ENCODE results near the gene TEX14.

The TEX14 gene

DNA sequence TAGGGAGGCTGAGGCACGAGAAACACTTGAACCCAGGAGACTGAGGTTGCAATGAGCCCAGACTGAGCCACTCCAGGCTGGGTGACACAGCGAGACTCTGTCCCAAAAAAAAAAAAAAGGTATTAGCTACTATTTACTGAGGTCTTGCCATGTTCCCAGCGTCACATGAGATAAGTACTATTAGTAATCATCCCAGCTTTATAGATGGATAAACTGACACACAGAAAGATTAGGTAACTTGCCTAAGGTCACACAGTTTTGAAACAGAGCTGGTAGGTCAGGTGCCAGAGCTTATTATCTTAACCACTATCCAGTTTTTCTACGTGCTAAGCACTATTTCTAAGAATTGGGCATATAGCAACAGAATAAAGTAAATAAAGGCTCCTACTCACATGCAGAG, 51.6 kb downstream of the TEX14 start:
- Histone ChIP-seq H3K4me3 (ENCODE audit: low read length in 2 of 2) (no peak overlapping the region), H4K91ac (ENCODE audit: low read depth, low read length, poor library complexity) (no peak overlapping the region), H3K18ac (ENCODE audit: low read length) (no peak overlapping the region), H3K23ac (ENCODE audit: low read depth, low read length, poor library complexity) (no peak overlapping the region), H2BK15ac (ENCODE audit: low read length) (no peak overlapping the region), H3K14ac (ENCODE audit: low read length) (no peak overlapping the region), H2BK120ac (ENCODE audit: low read depth, low read length) (no peak overlapping the region), H2BK5ac (ENCODE audit: low read length) (no peak overlapping the region), H3K9ac (ENCODE audit: low read depth, low read length, poor library complexity) (no peak overlapping the region), H3K4ac (ENCODE audit: low read length) (no peak overlapping the region), H3K79me1 (ENCODE audit: low read depth, low read length) (no peaks in the 10 kb centered on the region), H3K36me3 (replicated peaks in 1 of 2; ENCODE audit: control insufficient read depth in 2 of 2, insufficient read depth in 2 of 2, low read length in 2 of 2) (no peaks in the 10 kb centered on the region), H2AK5ac (ENCODE audit: low read depth, low read length) (no peak overlapping the region), H3K27me3 (ENCODE audit: control insufficient read depth in 3 of 3, insufficient read depth in 3 of 3, low read depth in 1 of 3, low read length in 3 of 3) (no peaks in the 10 kb centered on the region), H3K4me1 (ENCODE audit: control insufficient read depth in 2 of 2, insufficient read depth in 1 of 2, low read depth in 1 of 2, low read length in 2 of 2) (no peaks in the 10 kb centered on the region), H4K8ac (ENCODE audit: low read depth, low read length) (no peak overlapping the region), H3K4me2 (ENCODE audit: insufficient read depth, low read length, poor library complexity, severe bottlenecking) (no peak overlapping the region), H2AFZ (ENCODE audit: low read length) (no peak overlapping the region), H3K27ac (replicated peaks; ENCODE audit: low read length) (no peak overlapping the region), H3K9me3 (replicated peaks in 1 of 2; ENCODE audit: control insufficient read depth in 2 of 2, insufficient read depth in 1 of 2, low read depth in 1 of 2, low read length in 2 of 2) (no peaks in the 10 kb centered on the region), H2BK12ac (ENCODE audit: low read length) (no peak overlapping the region)
- WGBS, 2 donors (ENCODE audit: extremely low coverage in 2 of 2, insufficient read length in 2 of 2, insufficient replicate concordance in 1 of 2), result no CpG with 5 or more reads among the region's 4 CpGs
- no peak for DNase-seq (ENCODE audit: low spot score)

DNA sequence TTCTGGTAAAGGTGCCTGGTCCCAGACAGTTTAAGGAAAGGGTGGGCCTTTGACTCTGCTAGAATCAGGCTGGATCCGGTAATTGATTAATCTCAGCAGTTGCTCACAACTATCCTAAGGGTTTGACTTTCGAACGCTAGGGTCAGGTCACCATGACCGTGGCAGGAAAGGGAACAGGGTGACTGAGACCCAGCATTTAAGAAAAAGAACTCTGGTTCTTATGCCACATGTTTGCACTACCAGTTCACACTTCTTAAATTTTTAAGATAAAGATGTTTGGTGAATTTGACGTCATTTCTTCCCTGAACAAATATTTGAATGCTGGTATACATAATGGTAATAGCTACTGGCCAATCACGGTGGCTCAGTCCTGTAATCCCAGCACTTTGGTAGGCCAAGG, 52.2 kb downstream of the TEX14 start:
- Histone ChIP-seq H3K36me3 (replicated peaks in 1 of 2; ENCODE audit: control insufficient read depth in 2 of 2, insufficient read depth in 2 of 2, low read length in 2 of 2) (no peaks in the 10 kb centered on the region), H3K9me3 (replicated peaks in 1 of 2; ENCODE audit: control insufficient read depth in 2 of 2, insufficient read depth in 1 of 2, low read depth in 1 of 2, low read length in 2 of 2) (no peaks in the 10 kb centered on the region), H2BK120ac (ENCODE audit: low read depth, low read length) (no peak overlapping the region), H3K18ac (ENCODE audit: low read length) (no peak overlapping the region), H4K8ac (ENCODE audit: low read depth, low read length) (no peak overlapping the region), H2BK15ac (ENCODE audit: low read length) (no peak overlapping the region), H2BK12ac (ENCODE audit: low read length) (no peak overlapping the region), H3K14ac (ENCODE audit: low read length) (no peak overlapping the region), H2AFZ (ENCODE audit: low read length) (no peak overlapping the region), H2AK5ac (ENCODE audit: low read depth, low read length) (no peak overlapping the region), H3K23ac (ENCODE audit: low read depth, low read length, poor library complexity) (no peak overlapping the region), H3K4me2 (ENCODE audit: insufficient read depth, low read length, poor library complexity, severe bottlenecking) (no peak overlapping the region), H3K4me1 (ENCODE audit: control insufficient read depth in 2 of 2, insufficient read depth in 1 of 2, low read depth in 1 of 2, low read length in 2 of 2) (no peaks in the 10 kb centered on the region), H3K9ac (ENCODE audit: low read depth, low read length, poor library complexity) (no peak overlapping the region), H3K27ac (replicated peaks; ENCODE audit: low read length) (no peak overlapping the region), H2BK5ac (ENCODE audit: low read length) (no peak overlapping the region), H3K4ac (ENCODE audit: low read length) (no peak overlapping the region), H3K79me1 (ENCODE audit: low read depth, low read length) (no peaks in the 10 kb centered on the region), H4K91ac (ENCODE audit: low read depth, low read length, poor library complexity) (no peak overlapping the region), H3K27me3 (ENCODE audit: control insufficient read depth in 3 of 3, insufficient read depth in 3 of 3, low read depth in 1 of 3, low read length in 3 of 3) (no peaks in the 10 kb centered on the region), H3K4me3 (ENCODE audit: low read length in 2 of 2) (no peak overlapping the region)
- WGBS, 2 donors (ENCODE audit: extremely low coverage in 2 of 2, insufficient read length in 2 of 2, insufficient replicate concordance in 1 of 2), result no CpG with 5 or more reads among the region's 6 CpGs
- DNase-seq (ENCODE audit: low spot score), result no peak

GRCh38 chr17:58637011-58637570, 54.8 kb downstream of the TEX14 start:
- DNase-seq (ENCODE audit: low spot score), result no peak
- Histone ChIP-seq H3K23ac (ENCODE audit: low read depth, low read length, poor library complexity) (no peak overlapping the region), H3K9ac (ENCODE audit: low read depth, low read length, poor library complexity) (no peak overlapping the region), H4K91ac (ENCODE audit: low read depth, low read length, poor library complexity) (no peak overlapping the region), H3K4me3 (ENCODE audit: low read length in 2 of 2) (no peak overlapping the region), H3K9me3 (replicated peaks in 1 of 2; ENCODE audit: control insufficient read depth in 2 of 2, insufficient read depth in 1 of 2, low read depth in 1 of 2, low read length in 2 of 2) (no peaks in the 10 kb centered on the region), H3K4me2 (ENCODE audit: insufficient read depth, low read length, poor library complexity, severe bottlenecking) (no peak overlapping the region), H2BK120ac (ENCODE audit: low read depth, low read length) (no peak overlapping the region), H3K4ac (ENCODE audit: low read length) (no peak overlapping the region), H2AFZ (ENCODE audit: low read length) (no peak overlapping the region), H2BK12ac (ENCODE audit: low read length) (no peak overlapping the region), H3K27ac (replicated peaks; ENCODE audit: low read length) (no peak overlapping the region), H2AK5ac (ENCODE audit: low read depth, low read length) (no peak overlapping the region), H2BK15ac (ENCODE audit: low read length) (no peak overlapping the region), H3K79me1 (ENCODE audit: low read depth, low read length) (no peaks in the 10 kb centered on the region), H2BK5ac (ENCODE audit: low read length) (no peak overlapping the region), H3K36me3 (replicated peaks in 1 of 2; ENCODE audit: control insufficient read depth in 2 of 2, insufficient read depth in 2 of 2, low read length in 2 of 2) (no peaks in the 10 kb centered on the region), H3K18ac (ENCODE audit: low read length) (no peak overlapping the region), H3K4me1 (ENCODE audit: control insufficient read depth in 2 of 2, insufficient read depth in 1 of 2, low read depth in 1 of 2, low read length in 2 of 2) (peaks cover 0 to 3% of the 10 kb centered on the region in 2 donors), H4K8ac (ENCODE audit: low read depth, low read length) (no peak overlapping the region), H3K14ac (ENCODE audit: low read length) (no peak overlapping the region), H3K27me3 (ENCODE audit: control insufficient read depth in 3 of 3, insufficient read depth in 3 of 3, low read depth in 1 of 3, low read length in 3 of 3) (no peaks in the 10 kb centered on the region)
- no CpG with 5 or more reads among the region's 12 CpGs for WGBS, 2 donors (ENCODE audit: extremely low coverage in 2 of 2, insufficient read length in 2 of 2, insufficient replicate concordance in 1 of 2)

DNA sequence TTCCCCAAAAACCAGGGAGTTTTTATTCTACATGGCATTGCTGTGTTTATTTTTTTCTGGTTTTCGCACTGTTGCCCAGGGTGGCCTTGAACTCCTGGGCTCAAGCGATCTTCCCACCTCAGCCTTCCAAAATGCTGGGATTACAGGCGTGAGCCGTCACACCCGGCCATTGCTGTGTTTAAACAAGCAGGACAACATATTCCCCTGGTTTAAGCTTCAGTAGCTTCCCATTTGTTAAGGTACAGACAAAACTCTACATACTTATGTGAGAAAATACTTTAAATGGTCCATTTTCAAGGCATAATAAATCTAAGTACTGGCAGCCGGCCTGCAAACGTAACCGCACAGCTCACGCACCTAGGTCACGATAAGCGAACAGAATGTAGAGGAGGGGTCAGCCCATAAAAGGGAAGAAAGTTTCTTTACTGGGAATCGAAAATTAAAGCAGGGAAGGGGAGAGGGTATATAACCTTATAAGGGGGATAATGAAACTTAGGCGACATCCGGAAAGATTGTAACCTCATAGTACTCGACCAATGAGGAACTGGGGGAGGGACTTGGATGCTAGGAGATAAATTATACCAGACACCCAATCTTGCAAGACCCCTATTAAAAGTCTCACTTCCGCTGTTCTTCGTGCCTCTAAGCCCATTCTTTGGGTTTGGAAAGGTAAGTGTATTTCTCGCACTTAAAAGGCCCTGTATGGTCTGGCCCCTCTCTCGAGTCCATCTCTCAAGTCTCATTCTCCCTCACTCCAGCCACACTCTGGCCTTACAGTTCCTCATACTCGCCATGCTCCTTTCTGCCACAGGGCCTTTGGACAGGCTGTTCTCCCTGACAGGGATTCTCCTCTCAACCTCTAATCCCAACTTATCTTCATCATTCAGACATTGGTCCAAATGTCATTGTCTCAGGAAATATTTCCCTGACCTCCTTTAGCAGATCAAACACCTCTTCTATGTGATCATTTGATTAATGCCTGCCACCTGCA, 59.2 kb downstream of the TEX14 start:
- Histone ChIP-seq H3K18ac (ENCODE audit: low read length) (no peak overlapping the region), H3K23ac (ENCODE audit: low read depth, low read length, poor library complexity) (no peak overlapping the region), H3K27ac (replicated peaks; ENCODE audit: low read length) (peak overlapping the region; percentile 71), H2BK15ac (ENCODE audit: low read length) (no peak overlapping the region), H2AFZ (ENCODE audit: low read length) (peak overlapping the region; percentile 51), H3K14ac (ENCODE audit: low read length) (no peak overlapping the region), H3K4me3 (ENCODE audit: low read length in 2 of 2) (peak overlapping the region; percentile 40 to 60), H3K27me3 (ENCODE audit: control insufficient read depth in 3 of 3, insufficient read depth in 3 of 3, low read depth in 1 of 3, low read length in 3 of 3) (no peaks in the 10 kb centered on the region), H4K8ac (ENCODE audit: low read depth, low read length) (peak overlapping the region; percentile 68), H3K9ac (ENCODE audit: low read depth, low read length, poor library complexity) (no peak overlapping the region), H2BK12ac (ENCODE audit: low read length) (no peak overlapping the region), H2BK5ac (ENCODE audit: low read length) (no peak overlapping the region), H3K9me3 (replicated peaks in 1 of 2; ENCODE audit: control insufficient read depth in 2 of 2, insufficient read depth in 1 of 2, low read depth in 1 of 2, low read length in 2 of 2) (no peaks in the 10 kb centered on the region), H4K91ac (ENCODE audit: low read depth, low read length, poor library complexity) (no peak overlapping the region), H2AK5ac (ENCODE audit: low read depth, low read length) (peak overlapping the region; percentile 73), H3K79me1 (ENCODE audit: low read depth, low read length) (no peaks in the 10 kb centered on the region), H3K36me3 (replicated peaks in 1 of 2; ENCODE audit: control insufficient read depth in 2 of 2, insufficient read depth in 2 of 2, low read length in 2 of 2) (no peaks in the 10 kb centered on the region), H2BK120ac (ENCODE audit: low read depth, low read length) (no peak overlapping the region), H3K4me1 (ENCODE audit: control insufficient read depth in 2 of 2, insufficient read depth in 1 of 2, low read depth in 1 of 2, low read length in 2 of 2) (peaks cover 0 to 3% of the 10 kb centered on the region in 2 donors), H3K4me2 (ENCODE audit: insufficient read depth, low read length, poor library complexity, severe bottlenecking) (peak overlapping the region; percentile 48), H3K4ac (ENCODE audit: low read length) (no peak overlapping the region)
- no CpG with 5 or more reads among the region's 20 CpGs for WGBS, 2 donors (ENCODE audit: extremely low coverage in 2 of 2, insufficient read length in 2 of 2, insufficient replicate concordance in 1 of 2)
- DNase-seq (ENCODE audit: low spot score), result no peak

Data from neuronal stem cell (in vitro differentiated cells).